Neuronal stem cell (in vitro differentiated cells): ENCODE data around the gene CEACAM20.

Source experiments
- DNase-seq: peaks from one replicate; pipeline ENCODE4 v3.0.0-alpha.2; 2013; ENCODE audit warnings: low spot score
- H2AFZ ChIP-seq: one replicate; pipeline ENCODE4 v1.6.1; 2013; ENCODE audit warnings: mild to moderate bottlenecking, low read length, inconsistent platforms
- H2AK5ac ChIP-seq: 2 replicates; pipeline ENCODE4 v1.6.1; 2013; ENCODE audit warnings: low read depth, mild to moderate bottlenecking, inconsistent platforms, low read length, moderate library complexity, mixed read lengths
- H2BK120ac ChIP-seq: 2 replicates; pipeline ENCODE4 v1.6.1; 2013; ENCODE audit warnings: low read depth, mild to moderate bottlenecking, inconsistent platforms, low read length, moderate library complexity, mixed read lengths
- H2BK12ac ChIP-seq: one replicate; pipeline ENCODE4 v1.6.1; 2013; ENCODE audit warnings: low read length, inconsistent platforms
- H2BK15ac ChIP-seq: 2 replicates; pipeline ENCODE4 v1.6.1; 2013; ENCODE audit warnings: mild to moderate bottlenecking, low read length, inconsistent platforms, mixed read lengths
- H2BK5ac ChIP-seq: one replicate; pipeline ENCODE4 v1.6.1; 2013; ENCODE audit warnings: inconsistent platforms, mild to moderate bottlenecking, low read length, moderate library complexity
- H3K14ac ChIP-seq: one replicate; pipeline ENCODE4 v1.6.1; 2013; ENCODE audit warnings: low read length, inconsistent platforms
- H3K18ac ChIP-seq: 2 replicates; pipeline ENCODE4 v1.6.1; 2013; ENCODE audit warnings: low read length, inconsistent platforms
- H3K23ac ChIP-seq: 2 replicates; pipeline ENCODE4 v1.6.1; 2013; ENCODE audit warnings: low read depth, mild to moderate bottlenecking, mixed read lengths, low read length, inconsistent platforms; ENCODE audit not compliant: poor library complexity
- H3K27ac ChIP-seq: replicated peaks from 3 replicates; pipeline ENCODE4 v1.5.1; 2013; ENCODE audit warnings: low read length, inconsistent platforms
- H3K27me3 ChIP-seq, 3 experiments: 2 replicates each; pipeline ENCODE4 v1.6.1; 2013; ENCODE audit warnings: low read length in 3 of 3, mild to moderate bottlenecking in 2 of 3, inconsistent platforms in 1 of 3, low read depth in 1 of 3, mixed read lengths in 1 of 3, moderate library complexity in 1 of 3; ENCODE audit not compliant: control insufficient read depth in 3 of 3, insufficient read depth in 3 of 3
- H3K36me3 ChIP-seq, 2 donors: replicated peaks in 1 of 2; 2 replicates each; pipeline ENCODE4 v1.6.1; 2013; ENCODE audit warnings: low read length in 2 of 2; ENCODE audit not compliant: control insufficient read depth in 2 of 2, insufficient read depth in 2 of 2
- H3K4ac ChIP-seq: 2 replicates; pipeline ENCODE4 v1.6.1; 2013; ENCODE audit warnings: inconsistent platforms, mild to moderate bottlenecking, low read length, moderate library complexity
- H3K4me1 ChIP-seq, 2 donors: 1 replicate in 1 of 2; 2 replicates in 1 of 2; pipeline ENCODE4 v1.6.1; 2013; ENCODE audit warnings: low read length in 2 of 2, low read depth in 1 of 2; ENCODE audit not compliant: control insufficient read depth in 2 of 2, insufficient read depth in 1 of 2
- H3K4me2 ChIP-seq: one replicate; pipeline ENCODE4 v1.6.1; 2013; ENCODE audit warnings: mild to moderate bottlenecking, low read length, inconsistent platforms; ENCODE audit not compliant: insufficient read depth, poor library complexity, severe bottlenecking
- H3K4me3 ChIP-seq, 2 donors: 2 replicates each; pipeline ENCODE4 v1.5.1; 2013; ENCODE audit warnings: low read length in 2 of 2, mild to moderate bottlenecking in 2 of 2, inconsistent platforms in 1 of 2, moderate library complexity in 1 of 2
- H3K79me1 ChIP-seq: one replicate; pipeline ENCODE4 v1.6.1; 2013; ENCODE audit warnings: low read depth, mild to moderate bottlenecking, inconsistent platforms, low read length, moderate library complexity
- H3K9ac ChIP-seq: one replicate; pipeline ENCODE4 v1.6.1; 2013; ENCODE audit warnings: mild to moderate bottlenecking, low read depth, low read length, inconsistent platforms; ENCODE audit not compliant: poor library complexity
- H3K9me3 ChIP-seq, 2 donors: replicated peaks in 1 of 2; 2 replicates each; pipeline versions ENCODE3 to v1.6.1; 2013; ENCODE audit warnings: low read length in 2 of 2, mild to moderate bottlenecking in 2 of 2, inconsistent platforms in 1 of 2, low read depth in 1 of 2, mixed read lengths in 1 of 2, moderate library complexity in 1 of 2; ENCODE audit not compliant: control insufficient read depth in 2 of 2, insufficient read depth in 1 of 2
- H4K8ac ChIP-seq: one replicate; pipeline ENCODE4 v1.6.1; 2013; ENCODE audit warnings: low read depth, mild to moderate bottlenecking, inconsistent platforms, low read length, moderate library complexity
- H4K91ac ChIP-seq: one replicate; pipeline ENCODE4 v1.6.1; 2013; ENCODE audit warnings: low read length, low read depth, mild to moderate bottlenecking, inconsistent platforms; ENCODE audit not compliant: poor library complexity
- WGBS, 2 donors: extraction: QIAGEN DNeasy Blood & Tissue Kit; methylation state at CpG; one replicate each; pipeline ENCODE4 v1.1.7; 2013; ENCODE audit warnings: missing lambda C conversion rate in 2 of 2, mixed read lengths in 1 of 2; ENCODE audit not compliant: insufficient read length in 2 of 2, insufficient replicate concordance in 1 of 2; ENCODE audit errors: extremely low coverage in 2 of 2; 5-methylcytosine and 5-hydroxymethylcytosine counted together

The CEACAM20 gene

GRCh38 chr19:44521370-44521769, 8.1 kb downstream of the CEACAM20 start:
- Histone ChIP-seq H3K79me1 (no peaks in the 10 kb centered on the region), H2BK15ac (no peak overlapping the region), H3K36me3 (no peaks in the 10 kb centered on the region)

GRCh38 chr19:44517146-44517545, 12.3 kb downstream of the CEACAM20 start:
- DNase-seq = no peak
- Histone ChIP-seq H3K4me1 (no peaks in the 10 kb centered on the region), H3K27ac (no peak overlapping the region), H4K8ac (no peak overlapping the region), H3K9ac (no peak overlapping the region), H2BK5ac (no peak overlapping the region), H2BK120ac (no peak overlapping the region), H2BK15ac (no peak overlapping the region), H3K18ac (no peak overlapping the region), H3K9me3 (peaks cover 0 to 13% of the 10 kb centered on the region in 2 donors), H3K4ac (no peak overlapping the region), H2AK5ac (no peak overlapping the region), H3K14ac (no peak overlapping the region), H3K4me3 (no peak overlapping the region), H2AFZ (no peak overlapping the region), H3K79me1 (no peaks in the 10 kb centered on the region), H4K91ac (no peak overlapping the region), H3K27me3 (no peaks in the 10 kb centered on the region), H3K23ac (no peak overlapping the region), H2BK12ac (no peak overlapping the region), H3K4me2 (no peak overlapping the region), H3K36me3 (no peaks in the 10 kb centered on the region)
- WGBS, 2 donors = no CpG with 5 or more reads among the region's 7 CpGs

More at GRCh38 chr19:44521370-44521769, 8.1 kb downstream of the CEACAM20 start:
- Histone ChIP-seq H2AFZ (no peak overlapping the region), H3K4me3 (no peak overlapping the region), H3K14ac (no peak overlapping the region), H2BK120ac (no peak overlapping the region), H3K9ac (no peak overlapping the region), H4K8ac (no peak overlapping the region), H3K27me3 (no peaks in the 10 kb centered on the region), H3K4me2 (no peak overlapping the region), H3K4ac (no peak overlapping the region), H3K27ac (no peak overlapping the region), H3K4me1 (no peaks in the 10 kb centered on the region), H2BK5ac (no peak overlapping the region), H3K23ac (no peak overlapping the region), H3K18ac (no peak overlapping the region), H2AK5ac (no peak overlapping the region), H2BK12ac (no peak overlapping the region), H3K9me3 (peaks cover 0 to 18% of the 10 kb centered on the region in 2 donors), H4K91ac (no peak overlapping the region)
- no peak for DNase-seq
- 100% methylated on average over 2 of the region's 2 CpGs; no CpG with 5 or more reads in 1 of the 2 donors for WGBS, 2 donors

- Histone ChIP-seq H3K79me1 (no peaks in the 10 kb centered on the region), H3K14ac (no peak overlapping the region), H3K27me3 (no peaks in the 10 kb centered on the region), H3K4me1 (no peaks in the 10 kb centered on the region), H2BK120ac (no peak overlapping the region), H2BK5ac (no peak overlapping the region), H2BK15ac (no peak overlapping the region), H2AK5ac (no peak overlapping the region), H3K4me2 (no peak overlapping the region), H2BK12ac (no peak overlapping the region), H3K4me3 (no peak overlapping the region), H3K23ac (no peak overlapping the region), H3K9ac (no peak overlapping the region), H4K91ac (no peak overlapping the region), H4K8ac (no peak overlapping the region), H3K27ac (no peak overlapping the region), H2AFZ (no peak overlapping the region), H3K4ac (no peak overlapping the region), H3K9me3 (peaks cover 0 to 13% of the 10 kb centered on the region in 2 donors), H3K36me3 (no peaks in the 10 kb centered on the region), H3K18ac (no peak overlapping the region)
- whole genome bisulfite sequencing, 2 donors = no CpG with 5 or more reads among the region's 1 CpG
- DNase-seq = no peak
Measured at GRCh38 chr19:44515907-44516306, 13.6 kb downstream of the CEACAM20 start.

- no peak overlapping the region for H2BK15ac ChIP-seq
Measured at GRCh38 chr19:44515031-44515430, 14.4 kb downstream of the CEACAM20 start.

More at GRCh38 chr19:44515031-44515430, 14.4 kb downstream of the CEACAM20 start:
- H3K4me2 ChIP-seq = no peak overlapping the region
- no peak overlapping the region for H3K27ac ChIP-seq
- no peaks in the 10 kb centered on the region for H3K79me1 ChIP-seq
- no peak overlapping the region for H3K9ac ChIP-seq
- H3K9me3 ChIP-seq = peaks cover 0 to 7% of the 10 kb centered on the region in 2 donors
- no peak overlapping the region for H3K14ac ChIP-seq
- no peak overlapping the region for H3K18ac ChIP-seq
- H4K91ac ChIP-seq = no peak overlapping the region
- no peak for DNase-seq
- no peak overlapping the region for H3K23ac ChIP-seq
- H4K8ac ChIP-seq = no peak overlapping the region
- H3K4me3 ChIP-seq = no peak overlapping the region
- no peaks in the 10 kb centered on the region for H3K36me3 ChIP-seq
- H2BK12ac ChIP-seq = no peak overlapping the region
- no peak overlapping the region for H2BK5ac ChIP-seq
- H3K4ac ChIP-seq = no peak overlapping the region
- H3K27me3 ChIP-seq = no peaks in the 10 kb centered on the region
- H2BK120ac ChIP-seq = no peak overlapping the region
- H2AFZ ChIP-seq = no peak overlapping the region
- no CpG with 5 or more reads among the region's 3 CpGs for WGBS, 2 donors
- H2AK5ac ChIP-seq = no peak overlapping the region
- no peaks in the 10 kb centered on the region for H3K4me1 ChIP-seq
